Mucosa of descending colon (tissue), 3 donors: ENCODE measurements around the gene PIAS2. TPM values are rescaled to one million over a fixed set of nuclear protein-coding genes. Genes with fewer than 3 reads are reported as not detected.

Source experiments
- ATAC-seq: fragments of 200-7000 bp; cut with Tn5 transposase; one replicate; pipeline ENCODE4 v1.9.1; 2020; ENCODE audit warnings: mild to moderate bottlenecking, moderate library complexity
- DNase-seq, 3 donors: peaks; one replicate each; pipeline ENCODE4 v3.0.0-alpha.2; 2020
- H3K36me3 ChIP-seq: fragments of 200-600 bp; one replicate; pipeline ENCODE4 v1.8.0; 2021; ENCODE audit warnings: low read depth, mild to moderate bottlenecking
- H3K4me1 ChIP-seq: fragments of 200-600 bp; one replicate; pipeline ENCODE4 v1.8.0; 2021; ENCODE audit warnings: low read depth, mild to moderate bottlenecking
- H3K4me3 ChIP-seq: fragments of 200-600 bp; one replicate; pipeline ENCODE4 v1.8.0; 2021; ENCODE audit warnings: mild to moderate bottlenecking
- H3K9me3 ChIP-seq: fragments of 200-600 bp; one replicate; pipeline ENCODE4 v1.8.0; 2021; ENCODE audit warnings: mild to moderate bottlenecking
- intact Hi-C, 2 donors: fragments of 100-400 bp; cut with DNase I in 1 of 2; cut with micrococcal nuclease in 1 of 2; formaldehyde crosslinking; loops; one replicate each; pipeline versions ENCODE4 v1.11.0 to v1.11.1; 2022; cut with DNase I, micrococcal nuclease
- total RNA-seq, 3 donors: library from RNA; stranded (reverse); fragmentation: NEBNext Ultra II Directional in 2 of 3; extraction: Animal tissue kit (Norgen Biotek cat#: 25700) in 2 of 3; gene quantifications; one replicate each; pipeline versions ENCODE4 v1.2.1 to v1.2.4, GENCODE V29; 2021 to 2023
- TF ChIP-seq, protein P1 (sequence below): fragments of 200-600 bp; IDR thresholded peaks from one replicate; pipeline ENCODE4 v1.8.0; 2022; ENCODE audit warnings: antibody characterized with exemption, mild to moderate bottlenecking
- donor health status: DM: no; HTN: no; CAD: no; lungs with moderate emphysema.
- donor health status: DM: no; HTN: no; CAD: no.
- donor health status: DM: no; HTN: yes; CAD: no.

Gene PIAS2
- total RNA-seq, 3 donors from 2014 or later: 31.2 to 56.7 (median 33.5) TPM

DNA sequence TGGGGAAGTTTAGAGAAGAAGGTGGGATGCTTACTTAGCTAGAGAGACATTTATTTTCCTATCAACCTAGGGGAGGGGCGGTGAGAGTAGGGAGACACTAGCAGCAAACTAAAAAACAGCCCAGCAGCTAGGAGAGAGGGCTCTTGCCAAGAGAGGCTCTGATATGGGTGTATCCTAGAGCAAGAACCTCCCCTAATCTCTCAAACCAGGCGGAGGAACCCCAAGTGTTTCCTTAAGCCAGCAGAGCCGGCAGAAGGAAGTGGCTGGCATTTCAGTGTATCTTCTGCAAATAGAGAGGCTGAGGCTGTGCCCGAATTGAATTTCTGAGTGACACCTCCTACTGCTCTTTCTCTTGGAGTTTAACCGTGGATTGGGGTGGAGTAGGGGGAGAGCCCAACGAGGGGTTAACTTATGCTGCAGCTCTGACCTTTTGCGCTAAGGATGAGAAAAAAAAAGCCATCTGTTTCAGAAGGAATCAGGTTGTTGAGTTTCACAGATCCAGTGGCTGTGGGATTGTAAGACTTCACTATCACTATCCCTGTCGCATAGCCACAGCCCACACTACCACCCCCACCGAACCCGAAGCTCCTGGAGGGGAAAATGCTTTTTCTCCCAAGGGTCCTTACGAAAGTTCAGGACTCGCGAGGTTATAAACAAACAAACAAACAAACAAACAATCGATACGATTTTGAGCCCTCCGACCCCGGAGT, 161.8 kb downstream of the PIAS2 start:
- intact Hi-C loops: no loop called here
- H3K9me3 ChIP-seq: no peaks in the 10 kb centered on the region
- H3K36me3 ChIP-seq: no peaks in the 10 kb centered on the region
- H3K4me1 ChIP-seq: peaks cover 11% of the 10 kb centered on the region
- ATAC-seq (no peak), DNase-seq (no peak)
- H3K4me3 ChIP-seq: no peak overlapping the region
- TF ChIP-seq, protein P1, sequence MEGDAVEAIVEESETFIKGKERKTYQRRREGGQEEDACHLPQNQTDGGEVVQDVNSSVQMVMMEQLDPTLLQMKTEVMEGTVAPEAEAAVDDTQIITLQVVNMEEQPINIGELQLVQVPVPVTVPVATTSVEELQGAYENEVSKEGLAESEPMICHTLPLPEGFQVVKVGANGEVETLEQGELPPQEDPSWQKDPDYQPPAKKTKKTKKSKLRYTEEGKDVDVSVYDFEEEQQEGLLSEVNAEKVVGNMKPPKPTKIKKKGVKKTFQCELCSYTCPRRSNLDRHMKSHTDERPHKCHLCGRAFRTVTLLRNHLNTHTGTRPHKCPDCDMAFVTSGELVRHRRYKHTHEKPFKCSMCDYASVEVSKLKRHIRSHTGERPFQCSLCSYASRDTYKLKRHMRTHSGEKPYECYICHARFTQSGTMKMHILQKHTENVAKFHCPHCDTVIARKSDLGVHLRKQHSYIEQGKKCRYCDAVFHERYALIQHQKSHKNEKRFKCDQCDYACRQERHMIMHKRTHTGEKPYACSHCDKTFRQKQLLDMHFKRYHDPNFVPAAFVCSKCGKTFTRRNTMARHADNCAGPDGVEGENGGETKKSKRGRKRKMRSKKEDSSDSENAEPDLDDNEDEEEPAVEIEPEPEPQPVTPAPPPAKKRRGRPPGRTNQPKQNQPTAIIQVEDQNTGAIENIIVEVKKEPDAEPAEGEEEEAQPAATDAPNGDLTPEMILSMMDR: no peak

DNA sequence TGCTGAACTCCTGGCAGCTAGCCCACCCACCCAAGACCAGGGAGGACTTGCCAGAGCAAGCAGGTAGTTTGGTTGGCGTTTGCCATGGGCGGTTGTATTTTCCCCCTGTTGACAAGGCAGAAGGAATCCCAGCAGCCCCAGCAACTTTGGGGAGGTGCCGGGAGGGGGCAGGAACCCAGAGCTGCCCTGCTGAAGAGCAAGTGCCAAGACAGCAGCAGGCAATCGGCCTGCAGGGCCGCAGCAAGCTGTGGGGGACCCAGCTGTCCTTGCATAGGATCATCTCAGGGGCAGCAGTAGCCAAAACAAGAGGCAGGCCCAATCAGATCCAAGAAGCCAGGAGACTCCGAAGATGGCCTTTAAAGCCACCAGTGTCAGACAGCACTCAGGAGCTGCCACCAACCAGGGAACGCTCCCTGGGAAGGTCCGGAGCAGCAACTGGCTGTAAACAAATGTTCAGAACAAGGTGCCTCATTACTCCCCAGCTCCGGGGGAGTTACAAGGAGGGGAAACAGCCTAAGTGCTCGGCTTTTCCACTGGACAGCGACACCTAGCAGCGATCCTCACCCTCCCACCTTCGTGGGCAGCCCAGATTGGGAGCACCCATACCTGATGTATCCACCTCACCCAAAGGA, 162.5 kb downstream of the PIAS2 start:
- no peaks in the 10 kb centered on the region for H3K36me3 ChIP-seq
- intact Hi-C loops: no loop called here
- H3K4me3 ChIP-seq: no peak overlapping the region
- H3K9me3 ChIP-seq: no peaks in the 10 kb centered on the region
- TF ChIP-seq, protein P1: no peak
- H3K4me1 ChIP-seq: peaks cover 11% of the 10 kb centered on the region
- ATAC-seq: no peak
- DNase-seq: no peak

DNA sequence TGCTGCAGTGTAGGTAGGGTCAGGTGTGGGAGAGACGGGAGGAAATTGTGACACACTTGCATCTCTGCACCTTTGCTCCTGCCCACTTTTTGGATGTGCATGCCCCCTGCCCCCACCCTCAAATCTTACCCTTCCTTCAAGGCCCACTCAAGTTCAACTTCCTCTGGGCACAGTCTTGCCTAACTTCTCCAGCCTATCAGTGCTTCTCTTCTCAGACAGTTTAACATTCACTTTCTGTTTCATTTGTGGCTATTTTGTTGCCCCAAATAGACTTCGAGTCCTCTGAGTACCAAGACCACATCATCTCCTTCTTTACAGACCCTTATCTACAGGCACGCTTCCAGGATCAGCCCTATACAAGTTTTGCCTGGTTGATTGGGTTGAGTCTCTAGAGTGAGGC, 163.1 kb downstream of the PIAS2 start:
- TF ChIP-seq, protein P1: no peak
- intact Hi-C loops: no loop called here
- Histone ChIP-seq H3K4me1 (peaks cover 11% of the 10 kb centered on the region), H3K9me3 (no peaks in the 10 kb centered on the region), H3K4me3 (no peak overlapping the region), H3K36me3 (no peaks in the 10 kb centered on the region)
- ATAC-seq (no peak), DNase-seq (no peak)

Other genes with a start within 250 kb of the PIAS2 start
- under 1 TPM; 0.20 to 0.66 (median 0.24) TPM for gene ST8SIA5, start 160.5 kb downstream of the PIAS2 start, total RNA-seq
- 1 to 10 TPM; 3.1 to 7.0 (median 5.7) TPM for gene KATNAL2, start 95 bp upstream of the PIAS2 start, total RNA-seq
- not detected for gene ELOA2, start 118.1 kb upstream of the PIAS2 start, total RNA-seq
- 10 to 100 TPM; 33.8 to 45.7 (median 37.1) TPM for gene HDHD2, start 233.0 kb upstream of the PIAS2 start, total RNA-seq